NB4 (cell line): Measurements from ENCODE around the gene ATP6V0C.

Experiments
- DNase-seq: peaks from one replicate; pipeline ENCODE4 v3.0.0; 2010; ENCODE audit warnings: low read depth
- H3K4me3 ChIP-seq: one replicate; pipeline ENCODE4 v1.5.1; 2011; ENCODE audit warnings: mild to moderate bottlenecking, low read depth, low read length, moderate library complexity
- CTCF ChIP-seq: IDR thresholded peaks from one replicate; pipeline ENCODE4 v1.5.1; 2012; ENCODE audit warnings: low read depth, low read length
- MAX ChIP-seq: IDR thresholded peaks from 2 replicates; pipeline ENCODE4 v1.6.1; 2011; ENCODE audit warnings: low read depth, low read length
- MYC ChIP-seq: IDR thresholded peaks from 2 replicates; pipeline ENCODE4 v1.6.1; 2011; ENCODE audit warnings: low read depth, low read length
- POLR2A ChIP-seq: IDR thresholded peaks from 2 replicates; pipeline ENCODE4 v1.6.1; 2011; ENCODE audit warnings: mild to moderate bottlenecking; ENCODE audit not compliant: insufficient read length; ENCODE audit errors: extremely low read depth

The ATP6V0C gene

DNA sequence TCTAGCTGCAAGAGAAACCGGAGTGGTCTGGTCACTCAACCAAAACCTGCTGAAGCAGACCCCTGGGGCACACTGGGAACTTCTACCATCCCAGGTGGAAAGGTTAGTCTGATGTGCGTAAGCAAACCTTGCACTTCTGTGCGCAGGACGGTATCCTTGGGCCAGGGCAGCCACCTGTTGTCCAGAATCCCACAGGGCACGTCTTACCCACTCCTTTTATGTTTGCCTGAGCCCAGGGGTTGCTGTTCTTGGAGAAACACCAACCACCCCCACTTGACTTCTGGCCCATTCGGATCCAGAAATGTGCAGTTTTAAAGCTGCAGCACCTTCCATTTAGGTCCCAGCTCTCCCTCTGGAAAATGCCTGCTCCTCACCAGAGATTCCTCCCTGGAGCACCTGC lies 20.1 kb upstream of the ATP6V0C start:
- no peak overlapping the region for H3K4me3 ChIP-seq
- DNase-seq = no peak
- TF ChIP-seq CTCF = no peak
- no peak for TF ChIP-seq MYC
- no peak for TF ChIP-seq POLR2A
- TF ChIP-seq MAX = no peak

- no peak for TF ChIP-seq MYC
- no peak for TF ChIP-seq CTCF
- no peak for DNase-seq
- no peak overlapping the region for H3K4me3 ChIP-seq
Measured at GRCh38 chr16:2494616-2495015, 19.1 kb upstream of the ATP6V0C start.

GRCh38 chr16:2495041-2495440 lies 18.7 kb upstream of the ATP6V0C start:
- no peak for DNase-seq
- H3K4me3 ChIP-seq = no peak overlapping the region
- TF ChIP-seq MAX (no peak), MYC (no peak), POLR2A (no peak), CTCF (no peak)

DNA sequence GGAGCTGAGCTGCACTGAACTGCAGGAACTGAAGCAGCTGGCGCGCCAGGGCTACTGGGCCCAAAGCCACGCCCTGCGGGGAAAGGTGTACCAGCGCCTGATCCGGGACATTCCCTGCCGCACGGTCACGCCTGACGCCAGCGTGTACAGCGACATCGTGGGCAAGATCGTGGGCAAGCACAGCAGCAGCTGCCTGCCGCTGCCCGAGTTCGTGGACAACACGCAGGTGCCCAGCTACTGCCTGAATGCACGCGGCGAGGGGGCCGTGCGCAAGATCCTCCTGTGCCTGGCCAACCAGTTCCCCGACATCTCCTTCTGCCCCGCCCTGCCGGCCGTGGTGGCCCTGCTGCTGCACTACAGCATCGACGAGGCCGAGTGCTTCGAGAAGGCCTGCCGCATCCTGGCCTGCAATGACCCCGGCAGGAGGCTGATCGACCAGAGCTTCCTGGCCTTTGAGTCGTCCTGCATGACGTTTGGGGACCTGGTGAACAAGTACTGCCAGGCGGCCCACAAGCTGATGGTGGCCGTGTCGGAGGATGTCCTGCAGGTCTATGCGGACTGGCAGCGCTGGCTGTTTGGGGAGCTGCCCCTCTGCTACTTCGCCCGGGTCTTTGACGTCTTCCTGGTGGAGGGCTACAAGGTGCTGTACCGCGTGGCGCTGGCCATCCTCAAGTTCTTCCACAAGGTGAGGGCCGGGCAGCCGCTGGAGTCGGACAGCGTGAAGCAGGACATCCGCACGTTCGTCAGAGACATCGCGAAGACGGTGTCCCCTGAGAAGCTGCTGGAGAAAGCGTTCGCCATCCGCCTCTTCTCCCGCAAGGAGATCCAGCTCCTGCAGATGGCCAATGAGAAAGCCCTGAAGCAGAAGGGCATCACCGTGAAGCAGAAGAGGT lies 17.3 kb upstream of the ATP6V0C start:
- H3K4me3 ChIP-seq = no peak overlapping the region
- TF ChIP-seq POLR2A (no peak), CTCF (no peak), MYC (no peak), MAX (no peak)
- no peak for DNase-seq

DNA sequence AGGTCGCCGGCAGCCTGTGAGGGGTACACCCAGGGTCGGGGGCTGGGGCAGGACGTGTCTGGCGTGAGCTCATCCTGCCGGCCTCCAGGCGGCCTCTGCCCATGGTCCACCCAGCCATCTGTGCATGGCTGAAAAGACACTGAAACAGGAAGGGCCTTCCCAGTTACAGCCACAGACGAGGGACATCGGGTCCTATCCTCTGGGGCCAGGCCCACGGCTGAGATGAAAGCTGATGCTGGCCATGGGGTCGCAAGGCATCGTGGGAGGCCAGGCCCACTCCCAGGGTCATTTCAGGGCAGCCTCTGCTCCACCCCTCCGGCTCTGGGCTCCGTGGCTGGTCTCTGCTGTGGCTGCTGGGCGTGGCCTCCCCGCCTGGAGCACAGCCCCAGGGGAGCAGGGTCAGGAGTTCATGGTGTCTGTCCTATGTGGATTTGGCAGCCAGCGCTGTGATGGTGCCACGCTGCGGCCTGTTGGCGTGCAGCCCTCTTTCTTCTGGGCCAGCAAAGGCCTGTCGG lies 16.6 kb upstream of the ATP6V0C start:
- no peak overlapping the region for H3K4me3 ChIP-seq
- DNase-seq = no peak
- TF ChIP-seq MAX = no peak
- TF ChIP-seq POLR2A = no peak
- no peak for TF ChIP-seq MYC
- TF ChIP-seq CTCF = no peak
